GM23248 (cell line): ENCODE measurements around the gene LDLRAD3.

Source experiments
- EZH2 ChIP-seq: fragments of 200-600 bp; sonication (generic); IDR thresholded peaks from 2 replicates; pipeline ENCODE4 v1.6.1; 2018; ENCODE audit warnings: antibody characterized with exemption, mild to moderate bottlenecking; ENCODE audit not compliant: insufficient read depth, poor library complexity, severe bottlenecking
- EZH2phosphoT487 ChIP-seq: fragments of 200-600 bp; sonication (generic); IDR thresholded peaks from 2 replicates; pipeline ENCODE4 v1.6.1; 2018; ENCODE audit warnings: antibody characterized with exemption, moderate library complexity, mild to moderate bottlenecking, low read depth; ENCODE audit not compliant: insufficient read depth

GRCh38 chr11:35947437-35947836 is 3.6 kb downstream of the LDLRAD3 start:
- TF ChIP-seq EZH2 (no peak), EZH2phosphoT487 (no peak)
